Brain microvascular endothelial cell (primary cell): Measurements from ENCODE around the gene ZXDB.
"Not testable (repeated sequence)": the region's sequence is repeated elsewhere in the genome, so short reads cannot be mapped to it uniquely, and the experiment has no call there.

Experiments
- DNase-seq: peaks from one replicate; pipeline ENCODE4 v3.0.0-alpha.2; 2020
- H3K27ac ChIP-seq: fragments of 250-450 bp; sonication (Bioruptor Pico); 2 replicates; pipeline ENCODE4 v1.5.1; 2020; ENCODE audit warnings: mild to moderate bottlenecking, moderate library complexity
- H3K27me3 ChIP-seq: fragments of 250-450 bp; sonication (Bioruptor Pico); replicated peaks from 2 replicates; pipeline ENCODE4 v1.5.1; 2020; ENCODE audit warnings: mild to moderate bottlenecking
- H3K36me3 ChIP-seq: fragments of 250-450 bp; sonication (Bioruptor Pico); replicated peaks from 2 replicates; pipeline ENCODE4 v1.5.1; 2020; ENCODE audit warnings: mild to moderate bottlenecking
- H3K4me3 ChIP-seq: 2 replicates; pipeline ENCODE4 v1.5.1; 2011; ENCODE audit warnings: low read depth, mild to moderate bottlenecking, control low read depth, low read length, moderate library complexity
- CTCF ChIP-seq: IDR thresholded peaks from 2 replicates; pipeline ENCODE4 v1.5.1; 2011; ENCODE audit warnings: low read depth, mild to moderate bottlenecking, moderate library complexity, low read length, control low read depth, inconsistent platforms; ENCODE audit errors: missing control alignments
- in situ Hi-C: cut with HindIII; loops from 2 replicates; pipeline ENCODE4 v1.10.0; 2017; ENCODE audit warnings: low sequenced_read_pairs, low pct_ligation_motif_present

ZXDB gene

GRCh38 chrX:57587062-57587461 is 4.7 kb upstream of the ZXDB start:
- no peaks in the 10 kb centered on the region for H3K36me3 ChIP-seq
- DNase-seq, result no peak
- in situ Hi-C loops, result no loop called here

GRCh38 chrX:57587607-57588006 is 4.2 kb upstream of the ZXDB start:
- H3K36me3 ChIP-seq, result no peaks in the 10 kb centered on the region
- H3K4me3 ChIP-seq, result no peak overlapping the region
- in situ Hi-C loops, result no loop called here
- no peak for DNase-seq
- TF ChIP-seq CTCF, result no peak
- H3K27me3 ChIP-seq, result no peaks in the 10 kb centered on the region
- H3K27ac ChIP-seq, result no peak overlapping the region

More at GRCh38 chrX:57587062-57587461, 4.7 kb upstream of the ZXDB start:
- Histone ChIP-seq H3K27me3 (no peaks in the 10 kb centered on the region), H3K4me3 (no peak overlapping the region), H3K27ac (no peak overlapping the region)
- TF ChIP-seq CTCF, result no peak

- Histone ChIP-seq H3K4me3 (peak overlapping the region; percentile 47), H3K27ac (peak overlapping the region; percentile 76)
Observed at GRCh38 chrX:57592160-57592893, 516 bp downstream of the ZXDB start.

GRCh38 chrX:57592894-57593215 is 1.0 kb downstream of the ZXDB start:
- not testable (repeated sequence) for H3K27ac ChIP-seq

More at GRCh38 chrX:57592160-57592893, 516 bp downstream of the ZXDB start:
- H3K27me3 ChIP-seq, DNase-seq, in situ Hi-C loops, H3K36me3 ChIP-seq: not testable (repeated sequence)

GRCh38 chrX:57595381-57595811 is 3.6 kb downstream of the ZXDB start:
- Histone ChIP-seq H3K27me3 (no peaks in the 10 kb centered on the region), H3K27ac (peak overlapping the region; percentile 9), H3K36me3 (no peaks in the 10 kb centered on the region), H3K4me3 (no peak overlapping the region)
- TF ChIP-seq CTCF, result no peak
- in situ Hi-C loops, result no loop called here
- DNase-seq, result peak; percentile 34

More at GRCh38 chrX:57592894-57593215, 1.0 kb downstream of the ZXDB start:
- DNase-seq, H3K27me3 ChIP-seq, in situ Hi-C loops, H3K36me3 ChIP-seq: not testable (repeated sequence)
- peak overlapping the region; percentile 47 for H3K4me3 ChIP-seq
- peak; percentile 14 for TF ChIP-seq CTCF

GRCh38 chrX:57596109-57596508 is 4.3 kb downstream of the ZXDB start:
- in situ Hi-C loops, result no loop called here
- Histone ChIP-seq H3K27ac (peak overlapping the region; percentile 9), H3K27me3 (no peaks in the 10 kb centered on the region), H3K36me3 (no peaks in the 10 kb centered on the region), H3K4me3 (peak overlapping the region; percentile 1)
- no peak for TF ChIP-seq CTCF
- no peak for DNase-seq
